Stimulated activated CD4-positive, alpha-beta T cell treated with anti-CD3 and anti-CD28 coated beads, Interleukin-4, amount 100 ng/mL, for 24 hours (primary cell): ENCODE data around the gene RAP1A.
"Not testable (repeated sequence)": the region's sequence is repeated elsewhere in the genome, so short reads cannot be mapped to it uniquely, and the experiment has no call there.

Source experiments
- DNase-seq: peaks from one replicate; pipeline ENCODE4 v3.0.0-alpha.2; 2020

The RAP1A gene

DNA sequence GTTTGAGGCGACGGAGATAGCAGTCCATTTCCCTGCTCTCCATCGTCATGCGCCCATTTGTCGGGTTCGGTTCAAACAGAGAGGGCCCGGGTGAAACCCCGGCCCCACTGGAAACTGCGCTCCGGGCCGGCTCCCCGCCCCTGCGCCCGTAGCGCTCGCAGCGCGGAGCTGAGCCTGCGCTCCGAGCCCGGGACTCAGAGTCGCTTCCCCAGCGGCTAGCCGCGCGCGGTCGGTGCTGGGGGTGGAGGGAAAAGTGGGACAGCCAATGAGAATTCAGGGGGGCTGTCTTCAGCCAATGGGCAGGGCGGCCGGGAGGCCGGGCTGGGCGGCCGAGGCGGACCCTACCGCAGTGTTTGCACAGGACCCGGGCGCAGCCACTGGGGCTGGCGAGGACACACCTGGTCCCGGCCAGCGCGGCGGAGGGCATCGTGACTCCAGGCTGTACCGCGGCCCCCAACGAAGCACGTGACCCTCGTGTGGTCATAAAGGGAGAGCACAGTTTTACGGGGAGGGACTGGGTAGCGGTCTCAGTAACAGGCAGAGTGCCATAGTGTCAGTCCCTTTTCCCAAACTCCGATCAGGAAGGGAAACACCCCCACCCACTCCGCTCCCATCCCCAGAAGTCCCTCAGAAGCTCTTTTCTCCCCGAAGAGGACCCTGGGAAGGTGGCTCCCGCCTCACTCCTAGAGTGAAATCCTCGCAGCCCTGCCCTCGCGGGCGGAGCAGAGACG is 119.8 kb downstream of the RAP1A start, which contains the start of gene INKA2:
TSS of gene INKA2 (minus strand) at position 202 of the 731 bp plus-strand sequence. CDS start at position 49, 153 bp downstream.
- DNase-seq, result peak; percentile 77

DNA sequence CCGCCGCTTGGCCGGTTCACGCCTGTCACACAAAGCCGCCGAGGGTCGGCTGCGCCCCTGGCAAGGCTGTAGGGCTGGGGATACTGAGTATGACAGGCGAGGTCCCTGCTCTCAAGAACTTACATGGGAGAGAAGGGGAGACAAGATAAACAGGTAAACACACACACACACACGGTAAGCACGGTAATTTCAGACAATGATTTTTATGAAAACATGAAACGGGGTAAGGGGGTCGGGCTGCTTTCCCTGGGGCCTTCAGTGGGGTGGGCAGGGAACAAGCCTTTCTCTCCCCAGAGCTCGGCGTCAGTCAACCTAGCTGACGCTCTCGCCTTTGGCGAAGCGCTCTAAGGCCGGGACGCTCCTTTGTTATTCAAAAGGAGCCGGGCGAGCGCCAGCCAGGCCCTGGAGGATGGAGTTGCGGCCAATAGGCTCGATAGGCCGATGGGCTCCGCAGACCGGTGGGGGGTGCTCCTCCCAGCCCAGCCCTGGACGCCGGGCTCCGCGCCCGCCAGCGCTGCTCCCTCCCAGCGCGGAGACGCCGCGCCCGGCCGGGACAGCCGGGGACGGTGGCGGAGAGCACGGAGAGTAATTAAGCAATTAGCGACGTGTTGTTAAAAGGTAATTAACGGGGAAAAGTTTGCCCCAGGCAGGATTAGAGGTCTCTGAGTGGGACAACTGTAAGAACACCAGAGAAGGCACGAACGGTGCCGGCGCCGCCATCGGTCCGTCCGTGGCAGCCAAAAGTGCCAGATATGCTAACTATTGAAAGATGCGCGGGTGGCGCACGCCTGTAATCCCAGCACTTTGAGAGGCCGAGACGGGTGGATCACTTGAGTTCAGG is 120.6 kb downstream of the RAP1A start:
- no peak for DNase-seq

DNA sequence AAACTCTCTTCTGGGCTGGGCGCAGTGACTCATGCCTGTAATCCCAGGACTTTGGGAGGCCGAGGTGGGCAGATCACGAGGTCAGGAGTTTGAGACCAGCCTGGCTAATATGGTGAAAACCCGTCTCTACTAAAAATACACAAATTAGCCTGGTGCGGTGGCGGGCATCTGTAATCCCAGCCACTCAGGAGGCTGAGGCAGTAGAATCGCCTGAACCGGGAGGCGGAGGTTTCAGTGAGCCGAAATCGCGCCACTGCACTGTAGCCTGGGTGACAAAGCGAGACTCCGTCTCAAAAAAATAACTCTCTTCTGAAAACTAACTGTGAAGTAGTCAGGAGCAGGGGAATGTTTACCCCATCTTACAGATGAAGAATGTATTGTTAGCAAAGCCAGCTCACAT is 122.7 kb downstream of the RAP1A start:
- not testable (repeated sequence) for DNase-seq

DNA sequence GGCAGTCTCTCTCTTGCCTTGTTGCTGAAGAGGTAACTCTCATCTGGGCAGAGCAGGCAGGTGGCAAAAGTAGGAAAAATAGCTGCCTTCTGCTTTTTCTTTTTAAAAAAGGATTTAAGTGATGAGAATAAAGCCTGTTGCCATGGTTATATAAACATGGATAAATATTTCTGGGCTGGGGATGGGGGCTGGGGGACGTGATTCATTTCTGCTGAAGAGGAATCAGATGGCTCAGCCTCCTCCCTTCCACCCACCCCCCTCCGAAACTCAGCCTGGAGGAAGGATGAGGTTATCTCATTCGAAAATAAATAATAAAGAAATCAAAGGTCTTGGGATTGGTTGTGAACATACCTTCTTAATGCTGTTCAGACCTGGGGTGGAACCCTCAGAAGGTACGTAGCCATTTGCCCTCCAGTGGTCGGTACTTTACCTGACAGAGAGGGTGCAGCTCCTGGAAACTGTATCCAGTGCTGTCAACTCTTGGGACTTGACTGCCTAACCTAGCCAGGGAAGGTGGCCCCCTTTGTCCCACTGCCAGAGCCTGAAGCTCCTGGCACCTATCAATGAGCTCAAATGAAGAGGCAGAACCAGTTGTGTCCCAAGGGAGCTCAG is 123.5 kb downstream of the RAP1A start:
- no peak for DNase-seq

DNA sequence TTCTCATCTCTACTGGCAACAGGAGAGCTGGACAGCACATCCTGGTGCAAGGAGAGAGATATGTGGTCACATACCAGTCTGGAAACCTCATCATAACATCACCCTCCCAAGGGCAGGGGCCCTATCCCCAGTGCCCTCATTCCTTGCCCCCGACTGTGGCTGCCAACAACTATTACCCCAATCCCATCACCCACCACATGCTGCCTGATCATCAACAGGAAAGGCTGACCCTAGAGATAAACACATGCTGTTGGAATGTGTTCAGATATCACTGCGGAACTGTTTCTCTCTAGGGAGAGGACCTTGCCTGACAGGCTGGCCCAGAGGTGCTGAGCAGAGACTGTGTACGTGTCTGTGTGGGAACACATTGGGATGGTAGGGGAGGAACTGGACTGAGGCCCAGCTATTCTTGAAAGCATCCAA is 124.1 kb downstream of the RAP1A start:
- no peak for DNase-seq

DNA sequence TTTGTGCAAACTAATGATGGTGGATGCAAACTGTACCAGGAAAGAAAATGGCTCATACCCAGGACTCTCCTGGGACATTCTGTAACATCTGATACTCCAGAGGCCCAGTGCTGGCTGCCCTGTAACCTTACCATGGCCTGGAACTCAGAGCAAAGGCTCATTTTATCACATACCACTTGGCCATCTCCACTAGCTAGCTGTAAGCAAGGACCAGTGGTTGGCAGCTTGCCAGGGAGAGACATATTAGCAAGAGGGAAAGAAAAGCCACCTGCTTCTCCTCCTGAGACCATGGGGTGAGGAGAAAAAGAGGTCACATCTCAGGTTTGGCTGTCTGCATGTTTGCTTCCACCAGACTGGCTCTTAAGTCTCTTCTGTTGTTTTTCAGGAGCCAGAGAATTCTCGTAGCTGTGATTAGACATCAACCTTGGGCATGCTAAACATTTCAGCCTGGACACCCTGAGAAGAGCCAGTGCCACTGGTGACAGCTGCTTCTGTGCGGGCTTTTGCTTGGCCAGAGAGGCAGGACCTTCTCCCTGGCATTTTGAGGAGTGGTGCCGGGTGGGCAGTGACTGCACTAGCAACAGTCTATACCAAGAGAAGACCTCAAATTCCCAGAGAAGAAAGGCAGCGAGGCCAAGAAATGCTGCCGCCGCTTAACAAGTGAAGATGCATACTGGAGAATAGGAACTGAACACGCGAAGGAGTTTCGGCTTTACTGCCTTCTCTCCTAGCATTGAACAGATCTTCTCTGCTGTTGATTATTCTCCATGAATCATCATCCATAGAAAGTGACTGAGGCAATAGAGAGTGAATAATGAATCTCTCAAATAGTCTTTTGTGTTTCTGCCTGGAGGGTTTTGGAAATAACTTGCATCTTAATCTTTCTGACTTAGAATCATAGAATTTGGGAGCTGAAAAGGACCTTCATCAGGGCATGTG is 126.4 kb downstream of the RAP1A start:
- no peak for DNase-seq

DNA sequence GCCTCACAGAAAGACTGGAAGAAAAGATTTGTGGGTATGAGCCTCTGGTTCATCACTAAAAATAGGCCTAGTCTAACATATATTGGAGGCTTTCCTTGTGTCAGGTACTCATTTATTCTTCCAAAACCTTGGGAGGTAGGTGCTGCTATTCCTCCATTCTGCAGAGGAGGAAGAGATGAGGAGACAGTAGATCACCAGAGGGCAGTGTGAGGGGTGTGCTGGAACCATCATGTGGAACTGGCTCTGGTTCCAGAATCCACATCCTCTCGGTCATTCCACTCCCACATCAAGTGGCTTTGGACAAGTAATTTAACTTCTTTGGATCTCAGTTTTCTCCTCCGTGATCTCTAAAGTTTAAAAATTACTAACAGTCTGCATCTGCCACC is 127.0 kb downstream of the RAP1A start:
- no peak for DNase-seq

DNA sequence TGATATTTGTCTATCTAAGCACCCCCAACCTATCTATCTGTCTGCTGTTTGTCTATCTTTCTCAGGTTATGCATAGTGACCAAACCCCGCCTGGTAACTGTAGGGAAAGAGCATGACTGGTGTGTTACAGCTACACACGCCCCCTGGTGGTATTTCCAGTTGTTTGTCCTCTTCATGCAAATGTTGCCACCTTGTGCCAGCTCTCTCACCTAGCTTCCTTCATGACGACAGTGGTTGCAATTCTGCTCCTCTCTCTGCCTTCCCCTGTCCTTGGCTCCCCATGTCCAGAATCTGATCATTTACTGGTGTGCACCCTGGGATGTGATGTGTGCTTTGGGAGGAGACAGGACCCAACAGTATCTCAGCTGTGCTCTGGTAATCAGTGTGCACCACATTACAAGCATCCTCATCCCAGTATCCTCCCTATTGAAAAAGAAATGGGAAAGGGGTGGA is 127.7 kb downstream of the RAP1A start:
- peak; percentile 79 for DNase-seq

DNA sequence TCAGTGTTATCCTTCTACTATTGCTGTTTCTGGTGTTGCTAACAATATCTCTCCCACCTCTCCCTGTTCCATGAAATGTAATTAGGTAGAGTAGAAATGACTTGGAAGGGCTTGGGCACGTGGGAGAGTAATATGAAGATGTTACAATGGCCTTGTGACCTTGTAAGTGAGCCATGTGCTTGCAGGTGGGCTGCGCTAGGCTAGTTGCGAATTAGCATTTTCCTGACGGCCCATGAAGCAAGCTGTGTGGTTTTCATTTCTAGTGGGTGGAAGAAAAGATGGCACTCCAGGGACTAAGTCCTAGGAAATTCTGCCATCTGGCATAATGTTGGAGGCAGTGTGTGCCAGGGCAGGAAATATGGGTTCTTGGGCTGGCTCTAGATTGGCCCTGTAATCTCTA is 128.4 kb downstream of the RAP1A start:
- no peak for DNase-seq

DNA sequence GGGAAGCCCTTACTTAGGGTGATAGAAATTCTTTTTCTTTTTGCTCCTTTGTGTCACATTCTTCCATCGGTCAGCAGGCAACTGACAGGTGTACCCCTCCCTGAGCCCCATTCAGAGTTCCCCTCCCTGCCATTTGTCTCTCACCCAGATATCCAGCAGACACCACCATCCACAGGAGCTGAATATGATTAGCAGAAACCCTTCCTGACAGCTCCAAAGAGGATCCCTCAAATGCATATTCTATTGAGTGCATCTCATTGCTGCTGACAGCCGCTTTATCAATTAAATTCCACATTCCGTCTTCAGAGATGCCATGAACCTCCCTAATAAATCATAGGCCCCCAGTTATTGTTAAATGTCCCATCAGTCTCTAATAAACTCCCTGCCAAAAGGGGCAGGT is 130.0 kb downstream of the RAP1A start:
- no peak for DNase-seq

DNA sequence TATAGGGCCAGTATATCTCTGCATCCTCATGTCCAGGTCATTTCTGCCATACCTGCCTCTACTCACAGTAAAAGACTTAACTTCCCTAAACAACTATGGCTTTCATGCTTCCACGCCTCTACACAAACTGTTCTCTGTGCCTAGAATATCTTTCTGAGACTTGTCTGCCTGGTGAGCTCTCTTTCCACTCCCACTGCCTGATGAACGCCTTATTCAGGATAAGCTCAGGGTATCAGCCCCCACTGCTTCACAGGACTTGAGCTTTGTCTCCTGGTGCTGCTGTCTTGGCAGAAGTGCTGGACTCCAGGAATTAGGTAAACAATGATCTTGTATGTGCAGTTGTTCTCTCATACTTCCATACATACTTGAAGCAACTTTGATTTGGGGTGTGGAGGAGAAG is 131.3 kb downstream of the RAP1A start:
- no peak for DNase-seq

DNA sequence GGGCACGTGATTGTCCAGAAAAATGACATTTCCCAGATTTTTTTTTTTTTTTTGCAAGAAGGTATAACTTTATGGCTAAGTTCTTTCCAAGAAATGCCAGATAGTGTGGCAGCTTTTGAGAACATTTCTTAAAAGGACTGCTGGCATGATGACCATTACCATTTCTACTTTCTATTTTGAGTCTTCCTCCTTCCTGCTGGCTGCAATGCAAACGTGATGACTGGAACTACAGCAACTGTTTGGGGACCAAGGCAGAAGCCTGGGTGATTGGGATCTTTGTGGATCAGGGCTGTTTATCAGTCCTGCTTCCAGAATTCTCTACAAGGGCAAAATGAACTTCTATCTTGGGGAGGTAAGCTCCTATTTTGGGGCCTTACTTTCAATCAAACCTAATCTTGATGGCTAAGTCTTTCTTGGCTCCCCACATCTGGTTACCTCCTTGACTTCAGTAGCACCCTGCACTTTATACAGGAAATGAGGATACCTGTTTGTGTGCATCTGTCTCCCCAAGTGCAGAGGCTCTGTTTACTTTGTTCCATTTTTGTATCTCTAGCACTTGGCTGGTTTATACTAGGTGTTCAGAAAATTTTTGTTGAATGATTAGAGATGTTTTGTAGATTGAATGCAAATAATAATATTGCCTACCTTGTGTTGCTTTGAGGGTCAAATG is 132.5 kb downstream of the RAP1A start:
- no peak for DNase-seq

DNA sequence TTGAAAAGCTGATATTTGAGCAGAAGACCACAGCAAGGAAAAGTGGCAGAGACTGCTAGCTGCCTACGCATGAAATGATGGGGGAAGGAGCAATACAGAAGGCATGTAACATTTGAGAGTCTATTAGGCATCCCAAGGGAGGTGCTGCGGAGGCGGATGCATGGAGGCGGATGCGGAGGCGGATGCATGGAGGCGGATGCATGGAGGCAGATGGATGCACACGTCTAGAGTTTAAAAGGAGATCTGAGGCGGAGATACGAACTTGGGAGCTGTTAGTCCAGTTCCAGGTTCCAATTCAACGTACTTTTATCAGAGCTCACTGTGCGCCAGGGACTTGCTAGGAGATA is 135.4 kb downstream of the RAP1A start:
- peak; percentile 37 for DNase-seq

DNA sequence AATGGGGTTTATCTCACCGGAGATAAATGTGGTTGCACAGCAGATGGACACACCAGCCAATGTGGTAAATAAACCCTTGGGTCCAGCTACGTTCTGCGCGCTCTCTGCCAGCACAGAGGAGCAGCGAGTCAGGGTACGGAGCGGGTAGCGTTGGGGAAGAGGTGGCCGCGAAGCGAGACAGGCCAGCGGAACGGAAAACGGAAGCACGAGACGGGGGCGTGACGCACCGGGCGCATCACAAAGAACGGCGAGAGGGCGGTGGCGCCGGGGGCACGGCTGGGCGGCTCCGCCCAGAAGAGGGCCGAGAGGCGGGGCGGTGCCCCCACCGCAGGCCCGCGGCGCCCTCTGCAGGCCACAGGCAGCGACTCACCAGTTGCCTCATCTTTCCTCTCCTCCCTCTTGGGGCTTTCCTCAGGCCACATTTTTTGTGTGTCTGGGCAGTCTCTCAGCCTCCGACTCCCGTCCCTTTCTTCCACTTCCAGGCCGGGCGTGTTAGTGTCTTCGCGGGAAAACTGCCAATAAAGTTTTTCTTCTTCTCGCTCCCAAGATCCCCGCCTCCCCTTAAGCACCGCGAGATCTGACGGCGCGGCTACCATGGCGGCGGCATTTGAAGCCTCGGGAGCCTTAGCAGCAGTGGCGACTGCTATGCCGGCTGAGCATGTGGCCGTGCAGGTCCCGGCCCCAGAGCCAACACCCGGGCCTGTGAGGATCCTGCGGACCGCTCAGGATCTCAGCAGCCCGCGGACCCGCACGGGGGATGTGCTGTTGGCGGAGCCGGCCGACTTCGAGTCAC is 135.9 kb downstream of the RAP1A start, which contains the start of gene DDX20:
TSS of gene DDX20 (plus strand) at position 571 of the 793 bp plus-strand sequence. CDS start at position 595, 24 bp downstream.
- DNase-seq, result peak; percentile 93

DNA sequence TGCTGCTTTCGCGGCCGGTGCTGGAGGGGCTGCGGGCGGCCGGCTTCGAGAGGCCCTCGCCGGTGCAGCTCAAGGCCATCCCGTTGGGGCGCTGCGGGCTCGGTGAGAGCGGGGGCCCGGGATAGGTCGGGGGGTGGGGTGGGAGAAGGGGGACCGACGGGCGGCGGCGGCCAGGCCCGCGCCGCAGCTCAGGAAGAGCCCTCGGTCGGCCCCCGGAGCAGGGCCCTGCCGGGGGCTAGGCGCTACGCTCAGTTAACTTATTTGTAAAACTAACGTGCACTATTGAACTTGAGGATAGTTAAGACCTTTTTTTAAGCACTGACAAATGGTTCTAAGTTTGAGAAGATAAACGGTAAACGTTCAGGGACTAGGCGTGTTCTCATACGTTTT is 136.5 kb downstream of the RAP1A start:
- DNase-seq, result no peak

DNA sequence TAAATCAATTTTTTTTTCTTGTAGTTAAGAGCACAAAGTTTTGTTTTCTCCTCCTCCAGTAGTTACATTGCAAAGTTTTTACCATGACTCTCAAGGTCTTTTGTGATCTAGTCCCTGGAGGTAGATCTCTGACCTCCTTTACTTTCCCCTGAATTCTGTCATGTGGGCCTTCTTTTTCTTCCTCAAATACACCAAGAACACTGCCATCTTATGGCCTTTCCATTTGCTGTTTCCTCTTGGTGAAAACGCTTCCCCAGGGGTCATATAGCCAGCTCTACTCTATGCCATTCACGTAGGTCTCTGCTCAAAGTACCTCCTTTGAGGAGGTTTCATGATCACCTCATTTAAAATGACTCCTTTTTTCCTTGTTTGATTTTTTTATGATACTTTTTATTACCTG is 138.8 kb downstream of the RAP1A start:
- DNase-seq, result no peak

DNA sequence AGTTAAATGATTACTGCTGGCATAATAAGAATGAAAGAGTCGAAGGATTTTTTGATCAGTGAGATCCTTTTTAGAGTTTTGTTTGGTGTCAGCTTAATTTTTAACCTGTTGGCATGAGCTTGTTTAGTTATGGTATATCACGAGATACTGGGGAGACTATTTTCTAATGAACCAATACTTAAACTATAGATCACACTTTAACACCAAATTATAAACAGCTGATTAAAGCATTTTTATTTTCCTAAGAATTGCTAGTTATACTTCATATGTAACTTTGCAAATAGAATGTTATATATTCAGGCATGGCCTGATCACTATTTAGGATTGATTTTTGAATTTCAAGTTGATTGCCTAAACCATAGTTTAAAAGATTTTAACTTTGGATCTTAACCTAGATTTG is 142.1 kb downstream of the RAP1A start:
- DNase-seq, result no peak

DNA sequence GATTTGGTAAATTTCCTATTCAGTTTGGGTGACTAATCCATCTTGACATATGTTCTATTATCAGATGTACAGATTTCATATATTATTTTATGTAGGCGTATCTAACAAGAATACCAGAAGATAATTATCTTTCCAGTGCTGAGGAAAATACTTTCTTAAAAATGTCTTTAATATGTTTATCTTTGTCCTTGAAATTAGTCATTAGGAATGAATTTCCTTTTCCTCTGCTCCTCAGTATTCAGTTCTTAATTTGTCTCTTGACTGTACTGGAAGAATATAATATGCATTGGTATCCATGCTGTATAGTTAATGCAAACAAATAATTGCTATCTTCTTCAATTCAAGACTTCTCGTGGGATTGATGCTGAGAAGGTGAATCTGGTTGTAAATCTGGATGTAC is 142.7 kb downstream of the RAP1A start:
- DNase-seq, result no peak
